Measurements from ENCODE around the gene VPS37C. TPM values are rescaled to one million over a fixed set of nuclear protein-coding genes. Genes with fewer than 3 reads are reported as not detected.

The VPS37C gene
- total RNA-seq, 1 donor: 13.5 TPM

DNA sequence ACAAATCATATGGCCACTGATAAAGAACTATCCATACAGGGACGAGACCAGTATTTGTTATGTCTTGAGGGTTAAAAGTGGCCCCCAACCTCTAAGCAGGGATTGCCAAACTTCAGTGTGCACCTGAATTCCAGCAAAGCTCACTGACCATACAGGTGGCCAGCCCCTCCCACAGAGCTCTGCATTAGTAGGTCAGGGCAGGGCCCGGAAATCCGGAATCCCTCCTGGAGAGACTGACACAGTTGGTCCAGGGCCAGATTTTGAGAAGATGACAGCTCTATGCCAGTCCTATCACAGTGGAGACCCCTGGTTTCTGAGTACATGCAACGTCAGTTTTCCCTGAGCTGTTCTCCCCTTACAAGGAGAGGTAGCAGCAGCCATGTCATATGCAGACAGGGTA, 20.8 kb downstream of the VPS37C start:
- DNase-seq (ENCODE audit: low read depth): no peak
- TF ChIP-seq, protein P1, sequence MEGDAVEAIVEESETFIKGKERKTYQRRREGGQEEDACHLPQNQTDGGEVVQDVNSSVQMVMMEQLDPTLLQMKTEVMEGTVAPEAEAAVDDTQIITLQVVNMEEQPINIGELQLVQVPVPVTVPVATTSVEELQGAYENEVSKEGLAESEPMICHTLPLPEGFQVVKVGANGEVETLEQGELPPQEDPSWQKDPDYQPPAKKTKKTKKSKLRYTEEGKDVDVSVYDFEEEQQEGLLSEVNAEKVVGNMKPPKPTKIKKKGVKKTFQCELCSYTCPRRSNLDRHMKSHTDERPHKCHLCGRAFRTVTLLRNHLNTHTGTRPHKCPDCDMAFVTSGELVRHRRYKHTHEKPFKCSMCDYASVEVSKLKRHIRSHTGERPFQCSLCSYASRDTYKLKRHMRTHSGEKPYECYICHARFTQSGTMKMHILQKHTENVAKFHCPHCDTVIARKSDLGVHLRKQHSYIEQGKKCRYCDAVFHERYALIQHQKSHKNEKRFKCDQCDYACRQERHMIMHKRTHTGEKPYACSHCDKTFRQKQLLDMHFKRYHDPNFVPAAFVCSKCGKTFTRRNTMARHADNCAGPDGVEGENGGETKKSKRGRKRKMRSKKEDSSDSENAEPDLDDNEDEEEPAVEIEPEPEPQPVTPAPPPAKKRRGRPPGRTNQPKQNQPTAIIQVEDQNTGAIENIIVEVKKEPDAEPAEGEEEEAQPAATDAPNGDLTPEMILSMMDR (IDR thresholded peaks at IDR 0.05; ENCODE audit: insufficient read depth, low read length): no peak
- H3K4me3 ChIP-seq (ENCODE audit: low read depth, low read length): no peak overlapping the region

DNA sequence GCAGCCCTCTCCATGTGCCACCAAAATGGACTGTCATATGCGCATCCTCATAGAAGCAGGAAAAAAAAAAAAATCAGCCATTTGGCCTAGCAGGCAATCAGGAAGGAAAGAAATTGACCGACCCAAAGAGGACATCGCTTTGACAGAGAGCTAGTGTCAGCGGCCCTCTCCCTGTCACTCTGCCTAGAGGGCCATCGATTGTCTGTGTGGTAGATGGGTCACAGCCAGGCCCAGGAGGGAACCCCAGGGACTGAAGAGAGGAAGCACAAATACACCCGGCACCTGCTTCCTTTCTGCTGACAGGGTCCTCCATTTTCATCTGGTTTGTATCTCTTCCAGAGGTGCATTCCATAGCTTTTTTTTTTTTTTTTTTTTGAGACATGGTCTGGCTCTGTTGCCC, 21.8 kb downstream of the VPS37C start:
- no peak overlapping the region for H3K4me3 ChIP-seq (ENCODE audit: low read depth, low read length)
- TF ChIP-seq, protein P1 (IDR thresholded peaks at IDR 0.05; ENCODE audit: insufficient read depth, low read length): no peak
- peak; percentile 57 for DNase-seq (ENCODE audit: low read depth)

DNA sequence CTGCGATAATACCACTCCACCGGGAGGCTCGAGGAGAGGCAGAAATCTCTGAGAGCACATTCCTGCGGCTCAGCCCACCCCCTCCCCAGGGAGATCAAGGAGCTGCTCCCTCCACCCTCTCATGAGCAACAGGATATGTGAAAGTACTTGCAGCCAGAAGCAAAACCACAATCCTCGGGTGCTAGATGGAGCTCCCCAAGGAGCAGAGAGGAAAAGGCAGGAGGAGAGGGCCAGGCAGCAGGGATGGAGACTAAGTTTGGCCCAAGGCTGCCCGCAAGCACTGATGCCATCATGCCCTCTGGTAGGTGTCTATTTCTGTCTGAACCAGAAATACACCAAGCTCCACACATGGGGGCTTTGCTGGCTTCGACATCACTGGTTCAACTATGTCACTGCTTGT, 22.3 kb downstream of the VPS37C start:
- TF ChIP-seq, protein P1 (IDR thresholded peaks at IDR 0.05; ENCODE audit: insufficient read depth, low read length): no peak
- peak; percentile 89 for DNase-seq (ENCODE audit: low read depth)
- no peak overlapping the region for H3K4me3 ChIP-seq (ENCODE audit: low read depth, low read length)

DNA sequence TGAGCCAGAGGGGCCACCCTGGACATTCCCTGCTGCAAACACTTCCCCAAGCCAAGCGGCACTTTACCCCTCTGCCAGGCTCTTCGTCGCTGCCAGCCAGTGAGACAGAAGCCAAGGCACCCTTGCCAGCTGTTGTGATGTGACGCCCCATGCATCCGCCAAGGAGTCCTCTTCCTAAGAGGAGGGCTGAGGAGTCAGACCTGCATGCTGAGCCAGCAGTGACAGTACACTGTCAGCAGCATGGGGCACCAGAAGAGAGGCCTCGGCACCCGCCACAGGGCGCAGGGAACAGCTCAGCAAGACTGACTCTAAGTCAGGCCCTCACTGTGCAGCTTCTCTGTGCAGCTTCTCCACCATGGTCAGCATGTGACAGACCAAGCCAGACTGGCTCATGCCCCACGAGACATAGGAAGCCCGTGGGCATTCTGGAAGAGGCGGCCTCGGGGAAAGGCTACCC, 26.4 kb downstream of the VPS37C start:
- no peak for DNase-seq (ENCODE audit: low read depth)
- H3K4me3 ChIP-seq (ENCODE audit: low read depth, low read length): no peak overlapping the region
- TF ChIP-seq, protein P1 (IDR thresholded peaks at IDR 0.05; ENCODE audit: insufficient read depth, low read length): no peak

DNA sequence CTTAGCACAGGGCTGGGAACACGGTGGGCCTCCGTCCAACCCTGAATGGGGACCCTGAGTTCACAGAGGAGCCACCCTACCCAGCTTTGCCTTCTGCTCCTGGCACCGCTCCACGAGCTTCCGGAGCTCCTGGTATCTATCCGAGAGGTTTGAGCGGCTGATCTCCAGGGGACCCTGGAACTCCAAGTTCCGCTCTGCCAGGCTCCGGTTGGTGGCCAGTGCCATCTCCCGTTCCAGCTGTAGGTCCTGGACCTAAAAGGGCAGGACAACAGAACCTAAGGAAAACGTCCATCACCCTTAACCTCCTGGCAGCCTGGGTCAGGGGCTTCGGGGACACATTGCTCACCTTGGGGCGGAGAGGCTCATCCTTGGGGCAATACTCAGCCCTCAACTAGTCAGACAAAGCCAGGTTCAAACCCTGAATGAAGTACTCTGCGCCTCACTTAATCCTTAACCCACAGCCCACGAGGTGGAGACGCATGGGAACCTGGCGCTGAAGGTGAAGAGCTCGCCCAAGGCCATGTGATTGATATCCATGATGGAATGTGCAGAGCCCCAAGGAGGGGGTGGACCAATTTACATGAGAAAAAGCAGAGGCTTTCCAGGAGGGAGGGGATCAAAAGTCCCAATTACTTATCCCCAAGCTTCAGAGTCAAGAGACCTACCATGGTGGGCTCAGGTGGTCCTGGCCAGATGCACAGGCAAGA, 27.1 kb downstream of the VPS37C start:
- TF ChIP-seq, protein P1 (IDR thresholded peaks at IDR 0.05; ENCODE audit: insufficient read depth, low read length): no peak
- no peak for DNase-seq (ENCODE audit: low read depth)
- no peak overlapping the region for H3K4me3 ChIP-seq (ENCODE audit: low read depth, low read length)

DNA sequence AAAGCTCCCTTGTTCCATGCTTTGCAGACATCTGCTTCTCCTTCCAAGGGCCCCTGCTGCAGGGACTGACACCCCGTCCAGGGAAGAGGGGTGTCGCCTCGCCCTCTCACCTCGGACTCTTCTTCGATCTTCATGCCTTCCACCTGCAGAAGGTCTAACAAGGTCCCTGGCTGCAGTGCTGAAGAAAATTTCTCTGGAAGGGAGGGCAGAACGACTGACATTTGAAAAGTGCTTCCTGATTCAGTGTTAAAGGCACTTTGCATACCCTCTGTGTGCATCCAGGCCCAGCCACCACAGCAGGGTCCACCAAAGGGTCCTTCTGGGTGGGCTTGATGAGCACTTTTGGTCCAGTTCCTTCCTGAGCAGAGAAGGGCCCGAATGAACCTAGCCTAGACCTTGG, 28.1 kb downstream of the VPS37C start:
- no peak overlapping the region for H3K4me3 ChIP-seq (ENCODE audit: low read depth, low read length)
- TF ChIP-seq, protein P1 (IDR thresholded peaks at IDR 0.05; ENCODE audit: insufficient read depth, low read length): no peak
- DNase-seq (ENCODE audit: low read depth): no peak

DNA sequence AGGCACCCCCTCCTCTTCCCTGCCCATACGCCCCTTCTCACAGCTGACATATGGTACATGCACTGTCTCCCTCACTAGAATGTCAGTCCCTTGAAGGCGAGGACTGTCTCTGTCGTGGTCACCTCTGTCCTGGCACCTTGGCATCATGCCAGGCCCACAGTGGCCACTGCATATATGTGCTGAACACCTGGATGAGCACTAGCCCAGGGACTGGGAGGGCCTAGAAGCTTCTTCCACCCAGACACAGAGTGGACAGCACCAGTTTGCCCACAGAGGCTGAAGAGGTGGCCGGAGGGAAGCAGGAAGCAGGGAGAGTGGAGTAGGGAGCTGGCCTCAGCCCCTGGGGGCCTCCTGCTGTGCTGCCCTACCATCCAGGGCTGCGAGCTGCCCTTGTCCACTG, 28.6 kb downstream of the VPS37C start:
- no peak for DNase-seq (ENCODE audit: low read depth)
- TF ChIP-seq, protein P1 (IDR thresholded peaks at IDR 0.05; ENCODE audit: insufficient read depth, low read length): no peak

More for the DNA sequence above, 28.6 kb downstream of the VPS37C start:
- no peak overlapping the region for H3K4me3 ChIP-seq (ENCODE audit: low read depth, low read length)

Measured in fibroblast of the aortic adventitia (primary cell).